ENCODE measurements around the gene UBE2E2. TPM values are rescaled to one million over a fixed set of nuclear protein-coding genes. Genes with fewer than 3 reads are reported as not detected.

UBE2E2 gene
- total RNA-seq, 1 experiment from 2014 or later: 54.9 TPM

DNA sequence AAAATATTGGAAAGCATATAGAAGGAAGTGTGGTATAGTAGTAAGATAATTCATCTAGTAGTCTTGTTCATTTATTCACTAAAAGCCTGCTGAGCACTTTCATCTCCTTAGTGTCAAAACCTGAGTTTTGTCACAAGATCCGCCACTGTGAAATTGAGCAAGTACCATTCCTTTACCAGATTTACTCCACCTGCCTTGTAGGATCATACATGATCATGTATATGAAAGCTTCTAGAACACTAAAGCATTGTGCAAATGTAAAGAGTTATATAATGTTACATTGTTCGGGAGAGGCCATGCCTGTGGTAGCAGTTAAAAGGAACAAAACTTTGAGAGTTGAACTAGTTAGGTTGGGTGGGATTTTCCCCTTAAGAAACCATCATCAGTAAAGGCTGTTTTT lies 35.0 kb downstream of the UBE2E2 start (continued):
- TF ChIP-seq, protein P1, sequence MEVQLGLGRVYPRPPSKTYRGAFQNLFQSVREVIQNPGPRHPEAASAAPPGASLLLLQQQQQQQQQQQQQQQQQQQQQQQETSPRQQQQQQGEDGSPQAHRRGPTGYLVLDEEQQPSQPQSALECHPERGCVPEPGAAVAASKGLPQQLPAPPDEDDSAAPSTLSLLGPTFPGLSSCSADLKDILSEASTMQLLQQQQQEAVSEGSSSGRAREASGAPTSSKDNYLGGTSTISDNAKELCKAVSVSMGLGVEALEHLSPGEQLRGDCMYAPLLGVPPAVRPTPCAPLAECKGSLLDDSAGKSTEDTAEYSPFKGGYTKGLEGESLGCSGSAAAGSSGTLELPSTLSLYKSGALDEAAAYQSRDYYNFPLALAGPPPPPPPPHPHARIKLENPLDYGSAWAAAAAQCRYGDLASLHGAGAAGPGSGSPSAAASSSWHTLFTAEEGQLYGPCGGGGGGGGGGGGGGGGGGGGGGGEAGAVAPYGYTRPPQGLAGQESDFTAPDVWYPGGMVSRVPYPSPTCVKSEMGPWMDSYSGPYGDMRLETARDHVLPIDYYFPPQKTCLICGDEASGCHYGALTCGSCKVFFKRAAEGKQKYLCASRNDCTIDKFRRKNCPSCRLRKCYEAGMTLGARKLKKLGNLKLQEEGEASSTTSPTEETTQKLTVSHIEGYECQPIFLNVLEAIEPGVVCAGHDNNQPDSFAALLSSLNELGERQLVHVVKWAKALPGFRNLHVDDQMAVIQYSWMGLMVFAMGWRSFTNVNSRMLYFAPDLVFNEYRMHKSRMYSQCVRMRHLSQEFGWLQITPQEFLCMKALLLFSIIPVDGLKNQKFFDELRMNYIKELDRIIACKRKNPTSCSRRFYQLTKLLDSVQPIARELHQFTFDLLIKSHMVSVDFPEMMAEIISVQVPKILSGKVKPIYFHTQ (CRISPR knock-in tag; IDR thresholded peaks at IDR 0.05): no peak
- no peak for TF ChIP-seq RORB (CRISPR knock-in tag; IDR thresholded peaks at IDR 0.05)

DNA sequence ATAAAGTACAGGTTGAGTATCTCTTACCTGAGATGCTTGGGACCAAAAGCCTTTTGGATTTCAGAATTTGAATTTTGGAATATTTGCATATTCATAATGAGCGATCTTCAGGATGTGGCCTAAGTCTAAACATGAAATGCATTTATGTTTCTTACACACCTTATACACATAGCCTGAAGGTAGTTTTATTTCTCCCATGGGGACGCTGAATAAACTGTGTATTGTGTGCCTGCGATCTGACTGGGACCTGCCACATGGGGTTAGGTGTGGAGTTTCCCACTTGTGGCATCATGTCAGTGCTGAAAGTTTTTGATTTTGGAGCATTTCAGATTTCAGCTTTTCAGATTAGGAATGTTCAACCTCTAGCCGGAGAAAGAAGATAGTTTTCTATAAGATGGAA lies 35.5 kb downstream of the UBE2E2 start:
- H3K36me3 Mint-ChIP-seq: no peaks in the 10 kb centered on the region
- ATAC-seq (no peak), DNase-seq (ENCODE audit: low spot score) (no peak)
- no peak overlapping the region for H3K4me3 Mint-ChIP-seq
- POLR2A ChIA-PET: no interaction called here
- no peaks in the 10 kb centered on the region for H3K9me3 Mint-ChIP-seq
- H3K4me1 Mint-ChIP-seq: peaks cover 45% of the 10 kb centered on the region
- TF ChIP-seq NFATC4 (CRISPR knock-in tag; IDR thresholded peaks at IDR 0.05): no peak
- TF ChIP-seq, protein P2, sequence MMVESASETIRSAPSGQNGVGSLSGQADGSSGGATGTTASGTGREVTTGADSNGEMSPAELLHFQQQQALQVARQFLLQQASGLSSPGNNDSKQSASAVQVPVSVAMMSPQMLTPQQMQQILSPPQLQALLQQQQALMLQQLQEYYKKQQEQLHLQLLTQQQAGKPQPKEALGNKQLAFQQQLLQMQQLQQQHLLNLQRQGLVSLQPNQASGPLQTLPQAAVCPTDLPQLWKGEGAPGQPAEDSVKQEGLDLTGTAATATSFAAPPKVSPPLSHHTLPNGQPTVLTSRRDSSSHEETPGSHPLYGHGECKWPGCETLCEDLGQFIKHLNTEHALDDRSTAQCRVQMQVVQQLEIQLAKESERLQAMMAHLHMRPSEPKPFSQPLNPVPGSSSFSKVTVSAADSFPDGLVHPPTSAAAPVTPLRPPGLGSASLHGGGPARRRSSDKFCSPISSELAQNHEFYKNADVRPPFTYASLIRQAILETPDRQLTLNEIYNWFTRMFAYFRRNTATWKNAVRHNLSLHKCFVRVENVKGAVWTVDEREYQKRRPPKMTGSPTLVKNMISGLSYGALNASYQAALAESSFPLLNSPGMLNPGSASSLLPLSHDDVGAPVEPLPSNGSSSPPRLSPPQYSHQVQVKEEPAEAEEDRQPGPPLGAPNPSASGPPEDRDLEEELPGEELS (CRISPR knock-in tag; IDR thresholded peaks at IDR 0.05): no peak
- TF ChIP-seq, protein P3, sequence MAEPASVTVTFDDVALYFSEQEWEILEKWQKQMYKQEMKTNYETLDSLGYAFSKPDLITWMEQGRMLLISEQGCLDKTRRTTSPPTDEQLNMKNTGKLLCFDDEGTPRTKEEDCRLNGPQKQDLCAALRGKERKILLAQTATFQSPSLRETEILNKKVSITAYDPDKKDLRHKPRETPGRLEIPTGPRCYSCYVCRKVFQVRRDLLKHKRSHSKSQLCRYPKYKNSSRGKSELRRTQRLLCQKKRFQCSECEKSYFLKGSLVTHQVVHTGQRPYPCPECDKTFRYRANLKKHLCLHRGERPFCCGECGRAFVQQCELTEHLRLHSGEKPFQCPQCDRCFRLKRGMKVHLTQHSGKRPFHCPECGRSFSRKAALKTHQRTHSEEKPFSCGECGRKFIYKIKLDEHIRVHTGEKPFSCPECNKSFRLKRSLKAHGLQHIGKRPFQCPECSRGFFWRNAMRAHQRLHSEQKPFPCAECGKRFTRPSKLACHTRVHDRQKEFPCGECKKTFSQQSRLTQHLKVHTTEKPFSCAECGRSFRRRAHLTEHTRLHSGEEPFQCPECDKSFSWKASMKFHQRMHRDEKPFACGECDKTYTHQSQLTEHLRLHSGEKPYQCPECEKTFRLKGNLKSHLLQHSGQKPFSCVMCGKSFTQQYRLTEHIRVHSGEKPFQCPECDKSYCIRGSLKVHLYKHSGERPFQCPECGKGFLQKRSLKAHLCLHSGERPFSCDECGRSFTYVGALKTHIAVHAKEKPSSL (CRISPR knock-in tag; conservative IDR thresholded peaks at IDR 0.05): no peak
- TF ChIP-seq, protein P4, sequence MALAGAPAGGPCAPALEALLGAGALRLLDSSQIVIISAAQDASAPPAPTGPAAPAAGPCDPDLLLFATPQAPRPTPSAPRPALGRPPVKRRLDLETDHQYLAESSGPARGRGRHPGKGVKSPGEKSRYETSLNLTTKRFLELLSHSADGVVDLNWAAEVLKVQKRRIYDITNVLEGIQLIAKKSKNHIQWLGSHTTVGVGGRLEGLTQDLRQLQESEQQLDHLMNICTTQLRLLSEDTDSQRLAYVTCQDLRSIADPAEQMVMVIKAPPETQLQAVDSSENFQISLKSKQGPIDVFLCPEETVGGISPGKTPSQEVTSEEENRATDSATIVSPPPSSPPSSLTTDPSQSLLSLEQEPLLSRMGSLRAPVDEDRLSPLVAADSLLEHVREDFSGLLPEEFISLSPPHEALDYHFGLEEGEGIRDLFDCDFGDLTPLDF (CRISPR knock-in tag; IDR thresholded peaks at IDR 0.05): no peak
- TF ChIP-seq, protein P5, sequence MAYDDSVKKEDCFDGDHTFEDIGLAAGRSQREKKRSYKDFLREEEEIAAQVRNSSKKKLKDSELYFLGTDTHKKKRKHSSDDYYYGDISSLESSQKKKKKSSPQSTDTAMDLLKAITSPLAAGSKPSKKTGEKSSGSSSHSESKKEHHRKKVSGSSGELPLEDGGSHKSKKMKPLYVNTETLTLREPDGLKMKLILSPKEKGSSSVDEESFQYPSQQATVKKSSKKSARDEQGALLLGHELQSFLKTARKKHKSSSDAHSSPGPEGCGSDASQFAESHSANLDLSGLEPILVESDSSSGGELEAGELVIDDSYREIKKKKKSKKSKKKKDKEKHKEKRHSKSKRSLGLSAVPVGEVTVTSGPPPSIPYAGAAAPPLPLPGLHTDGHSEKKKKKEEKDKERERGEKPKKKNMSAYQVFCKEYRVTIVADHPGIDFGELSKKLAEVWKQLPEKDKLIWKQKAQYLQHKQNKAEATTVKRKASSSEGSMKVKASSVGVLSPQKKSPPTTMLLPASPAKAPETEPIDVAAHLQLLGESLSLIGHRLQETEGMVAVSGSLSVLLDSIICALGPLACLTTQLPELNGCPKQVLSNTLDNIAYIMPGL (CRISPR knock-in tag; IDR thresholded peaks at IDR 0.05): no peak
- TF ChIP-seq RELA (CRISPR knock-in tag; IDR thresholded peaks at IDR 0.05; ENCODE audit: borderline replicate concordance): no peak
- TF ChIP-seq TEAD1 (CRISPR knock-in tag; IDR thresholded peaks at IDR 0.05): no peak
- no peak for TF ChIP-seq FOXK1 (CRISPR knock-in tag; IDR thresholded peaks at IDR 0.05)
- TF ChIP-seq ZNF317 (CRISPR knock-in tag; IDR thresholded peaks at IDR 0.05; ENCODE audit: borderline replicate concordance, low read depth): no peak
- CTCF ChIA-PET: no interaction called here
- H3K27ac Mint-ChIP-seq: no peak overlapping the region; the same call in 1 of the 2 replicates
- no peaks in the 10 kb centered on the region for H3K27me3 Mint-ChIP-seq (ENCODE audit: low read depth)

DNA sequence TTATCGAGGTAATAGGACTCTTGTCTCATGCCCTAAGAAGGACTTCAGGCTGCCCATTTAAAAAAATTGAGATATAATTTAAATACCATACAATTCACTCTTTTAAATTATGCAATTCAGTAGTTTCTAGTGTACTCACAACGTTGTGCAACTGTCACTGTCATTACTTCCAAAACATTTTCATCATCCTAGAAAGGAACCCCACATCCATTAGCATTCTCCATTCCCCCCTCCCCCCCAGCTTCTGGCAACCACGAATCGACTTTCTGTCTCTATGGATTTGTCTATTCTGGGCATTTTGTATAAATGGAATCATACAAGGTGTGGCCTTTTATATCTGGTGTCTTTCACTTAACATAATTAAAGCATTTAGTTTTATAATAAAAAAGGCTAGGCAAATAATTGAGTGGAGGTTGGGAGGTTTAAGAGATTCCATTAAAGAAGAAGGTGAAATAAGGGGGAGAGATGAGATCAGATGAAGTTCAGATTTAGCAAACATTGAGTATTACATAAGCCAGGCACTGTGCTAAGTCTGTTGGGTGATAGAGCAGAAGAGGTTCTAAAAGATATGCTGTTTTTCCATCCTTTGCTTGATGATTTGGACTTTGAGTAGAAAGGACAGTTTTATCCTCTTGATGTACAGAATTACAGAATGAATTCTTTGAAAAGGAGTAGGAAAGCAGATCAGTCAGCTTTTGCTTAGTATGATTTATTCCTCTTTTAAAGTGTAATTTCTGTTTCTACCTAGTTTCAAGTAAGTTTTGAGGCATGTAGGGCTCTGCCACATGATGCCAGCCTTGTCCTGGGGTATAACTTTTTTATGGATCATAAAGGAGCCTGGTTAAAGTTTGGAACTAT lies 36.3 kb downstream of the UBE2E2 start:
- TF ChIP-seq, protein P6, sequence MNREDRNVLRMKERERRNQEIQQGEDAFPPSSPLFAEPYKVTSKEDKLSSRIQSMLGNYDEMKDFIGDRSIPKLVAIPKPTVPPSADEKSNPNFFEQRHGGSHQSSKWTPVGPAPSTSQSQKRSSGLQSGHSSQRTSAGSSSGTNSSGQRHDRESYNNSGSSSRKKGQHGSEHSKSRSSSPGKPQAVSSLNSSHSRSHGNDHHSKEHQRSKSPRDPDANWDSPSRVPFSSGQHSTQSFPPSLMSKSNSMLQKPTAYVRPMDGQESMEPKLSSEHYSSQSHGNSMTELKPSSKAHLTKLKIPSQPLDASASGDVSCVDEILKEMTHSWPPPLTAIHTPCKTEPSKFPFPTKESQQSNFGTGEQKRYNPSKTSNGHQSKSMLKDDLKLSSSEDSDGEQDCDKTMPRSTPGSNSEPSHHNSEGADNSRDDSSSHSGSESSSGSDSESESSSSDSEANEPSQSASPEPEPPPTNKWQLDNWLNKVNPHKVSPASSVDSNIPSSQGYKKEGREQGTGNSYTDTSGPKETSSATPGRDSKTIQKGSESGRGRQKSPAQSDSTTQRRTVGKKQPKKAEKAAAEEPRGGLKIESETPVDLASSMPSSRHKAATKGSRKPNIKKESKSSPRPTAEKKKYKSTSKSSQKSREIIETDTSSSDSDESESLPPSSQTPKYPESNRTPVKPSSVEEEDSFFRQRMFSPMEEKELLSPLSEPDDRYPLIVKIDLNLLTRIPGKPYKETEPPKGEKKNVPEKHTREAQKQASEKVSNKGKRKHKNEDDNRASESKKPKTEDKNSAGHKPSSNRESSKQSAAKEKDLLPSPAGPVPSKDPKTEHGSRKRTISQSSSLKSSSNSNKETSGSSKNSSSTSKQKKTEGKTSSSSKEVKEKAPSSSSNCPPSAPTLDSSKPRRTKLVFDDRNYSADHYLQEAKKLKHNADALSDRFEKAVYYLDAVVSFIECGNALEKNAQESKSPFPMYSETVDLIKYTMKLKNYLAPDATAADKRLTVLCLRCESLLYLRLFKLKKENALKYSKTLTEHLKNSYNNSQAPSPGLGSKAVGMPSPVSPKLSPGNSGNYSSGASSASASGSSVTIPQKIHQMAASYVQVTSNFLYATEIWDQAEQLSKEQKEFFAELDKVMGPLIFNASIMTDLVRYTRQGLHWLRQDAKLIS (CRISPR knock-in tag; IDR thresholded peaks at IDR 0.05; ENCODE audit: borderline replicate concordance): no peak
- TF ChIP-seq TCF7 (CRISPR knock-in tag; IDR thresholded peaks at IDR 0.05; ENCODE audit: low read depth): no peak
- Mint-ChIP-seq H3K27me3 (ENCODE audit: low read depth) (no peaks in the 10 kb centered on the region), H3K36me3 (no peaks in the 10 kb centered on the region), H3K4me1 (peaks cover 45% of the 10 kb centered on the region), H3K4me3 (no peak overlapping the region), H3K27ac (no peak overlapping the region), H3K9me3 (no peaks in the 10 kb centered on the region)
- no peak for ATAC-seq
- no peak for DNase-seq (ENCODE audit: low spot score)
- ChIA-PET CTCF (no interaction called here), POLR2A (no interaction called here)

Measured in WTC11 (cell line).